ENCODE measurements around the gene FGF5. TPM values are rescaled to one million over a fixed set of nuclear protein-coding genes. Genes with fewer than 3 reads are reported as not detected.
A peak's percentile ranks its signal among the peaks of the same experiment; 100 is the strongest.

Gene FGF5
- 100 to 1,000 TPM; 248 to 569 (median 522) TPM for total RNA-seq (2021; fragmentation: NEBNext Ultra II Directional; extraction: Animal tissue kit (Norgen Biotek cat#: 25700))
- long read RNA-seq, full-length matches to known transcripts: 229 of 307 reads
- long read RNA-seq, partial matches to known transcripts: 17 of 307 reads
- long read RNA-seq, other reads (novel, unspliced or antisense): 61 of 307 reads

- peak; percentile 98 for DNase-seq
- peaks cover 20% of the 10 kb centered on the region; the same call in 1 of the 2 replicates for H3K9me3 Mint-ChIP-seq
- H3K27me3 Mint-ChIP-seq (ENCODE audit: insufficient read depth): peaks cover 31% of the 10 kb centered on the region
- no peak for TF ChIP-seq CTCF (IDR thresholded peaks at IDR 0.05)
- peaks cover 45% of the 10 kb centered on the region for H3K4me1 Mint-ChIP-seq (ENCODE audit: low read depth)
- H3K4me3 Mint-ChIP-seq: peak within 1 kb of the TSS; percentile 99
- peak within 1 kb of the TSS; percentile 100 for H3K27ac Mint-ChIP-seq
- peaks cover 48% of the 10 kb centered on the region for H3K36me3 Mint-ChIP-seq (ENCODE audit: low read depth)
These were observed at the start of gene FGF5 for GRCh38 chr4:80266253-80266901. Gene FGF5 (plus strand): TSS chr4:80266664. CDS start chr4:80266825, 161 bp downstream.

- no peak for DNase-seq
- Mint-ChIP-seq H3K9me3 (no peaks in the 10 kb centered on the region), H3K4me3 (peak overlapping the region; percentile 34; the same call in 1 of the 2 replicates), H3K27me3 (ENCODE audit: insufficient read depth) (no peaks in the 10 kb centered on the region), H3K36me3 (ENCODE audit: low read depth) (no peaks in the 10 kb centered on the region), H3K4me1 (ENCODE audit: low read depth) (peaks cover 86% of the 10 kb centered on the region), H3K27ac (peak overlapping the region; percentile 25)
- TF ChIP-seq CTCF (IDR thresholded peaks at IDR 0.05): no peak
These were observed 47.0 kb upstream of the FGF5 start for GRCh38 chr4:80219301-80220025.

- peaks cover 73% of the 10 kb centered on the region for H3K4me1 Mint-ChIP-seq (ENCODE audit: low read depth)
- no peaks in the 10 kb centered on the region for H3K36me3 Mint-ChIP-seq (ENCODE audit: low read depth)
These were observed 45.8 kb upstream of the FGF5 start for GRCh38 chr4:80220711-80221110.

GRCh38 chr4:80221161-80221560 is 45.3 kb upstream of the FGF5 start:
- TF ChIP-seq CTCF (IDR thresholded peaks at IDR 0.05): peak; percentile 82
- H3K4me3 Mint-ChIP-seq: no peak overlapping the region
- no peak overlapping the region for H3K27ac Mint-ChIP-seq
- H3K4me1 Mint-ChIP-seq (ENCODE audit: low read depth): peaks cover 71% of the 10 kb centered on the region
- peak; percentile 35 for DNase-seq
- no peaks in the 10 kb centered on the region for H3K36me3 Mint-ChIP-seq (ENCODE audit: low read depth)
- H3K27me3 Mint-ChIP-seq (ENCODE audit: insufficient read depth): no peaks in the 10 kb centered on the region
- no peaks in the 10 kb centered on the region for H3K9me3 Mint-ChIP-seq

More at GRCh38 chr4:80220711-80221110, 45.8 kb upstream of the FGF5 start:
- no peak overlapping the region for H3K27ac Mint-ChIP-seq
- H3K27me3 Mint-ChIP-seq (ENCODE audit: insufficient read depth): no peaks in the 10 kb centered on the region
- no peaks in the 10 kb centered on the region for H3K9me3 Mint-ChIP-seq
- TF ChIP-seq CTCF (IDR thresholded peaks at IDR 0.05): no peak
- peak overlapping the region; percentile 36; the same call in 1 of the 2 replicates for H3K4me3 Mint-ChIP-seq
- no peak for DNase-seq

GRCh38 chr4:80225595-80225994 is 40.9 kb upstream of the FGF5 start:
- H3K36me3 Mint-ChIP-seq (ENCODE audit: low read depth): no peaks in the 10 kb centered on the region
- H3K4me1 Mint-ChIP-seq (ENCODE audit: low read depth): peaks cover 61% of the 10 kb centered on the region
- no peaks in the 10 kb centered on the region for H3K27me3 Mint-ChIP-seq (ENCODE audit: insufficient read depth)
- H3K4me3 Mint-ChIP-seq: no peak overlapping the region
- no peak for DNase-seq
- H3K27ac Mint-ChIP-seq: no peak overlapping the region; the same call in 1 of the 2 replicates
- H3K9me3 Mint-ChIP-seq: no peaks in the 10 kb centered on the region
- no peak for TF ChIP-seq CTCF (IDR thresholded peaks at IDR 0.05)
